HuH-7.5 (cell line): ENCODE results near the gene ELAVL1.
"Not testable (repeated sequence)": the region's sequence is repeated elsewhere in the genome, so short reads cannot be mapped to it uniquely, and the experiment has no call there.

Experiments
- DNase-seq: peaks from one replicate; pipeline ENCODE4 v3.0.0; 2011; ENCODE audit warnings: low spot score

ELAVL1 gene

GRCh38 chr19:8005534-8006256 is at the start of gene ELAVL1:
Gene ELAVL1 (minus strand): TSS chr19:8005641. CDS start chr19:7991815, 13,826 bp downstream.
- DNase-seq: peak; percentile 96

- no peak for DNase-seq
Measured at GRCh38 chr19:8054169-8054568, 48.7 kb upstream of the ELAVL1 start.

GRCh38 chr19:8052464-8052859 is 47.0 kb upstream of the ELAVL1 start, which contains the start of gene CCL25:
Gene CCL25 (plus strand): TSS chr19:8052760. CDS start chr19:8053050, 290 bp downstream.
- no peak for DNase-seq

- peak; percentile 88 for DNase-seq
Measured at GRCh38 chr19:8050274-8051096, 45.0 kb upstream of the ELAVL1 start.

- no peak for DNase-seq
Measured at GRCh38 chr19:8046569-8047165, 41.2 kb upstream of the ELAVL1 start.

GRCh38 chr19:8045872-8046568 is 40.6 kb upstream of the ELAVL1 start:
- no peak for DNase-seq

- DNase-seq: no peak
Measured at GRCh38 chr19:8044018-8044417, 38.6 kb upstream of the ELAVL1 start.

- DNase-seq: no peak
Measured at GRCh38 chr19:8042900-8043299, 37.5 kb upstream of the ELAVL1 start.

- no peak for DNase-seq
Measured at GRCh38 chr19:8041531-8041931, 36.1 kb upstream of the ELAVL1 start.

- no peak for DNase-seq
Measured at GRCh38 chr19:8039231-8039630, 33.8 kb upstream of the ELAVL1 start.

GRCh38 chr19:8038815-8039214 is 33.4 kb upstream of the ELAVL1 start:
- DNase-seq: no peak

GRCh38 chr19:8036434-8037099 is 31.1 kb upstream of the ELAVL1 start:
- DNase-seq: no peak

- no peak for DNase-seq
Measured at GRCh38 chr19:8034178-8034525, 28.7 kb upstream of the ELAVL1 start.

GRCh38 chr19:8033287-8034177 is 28.1 kb upstream of the ELAVL1 start:
- DNase-seq: not testable (repeated sequence)

- no peak for DNase-seq
Measured at GRCh38 chr19:8030960-8031359, 25.5 kb upstream of the ELAVL1 start.

GRCh38 chr19:8028951-8029491 is 23.6 kb upstream of the ELAVL1 start:
- no peak for DNase-seq

- no peak for DNase-seq
Measured at GRCh38 chr19:8025316-8025715, 19.9 kb upstream of the ELAVL1 start.

- DNase-seq: not testable (repeated sequence)
Measured at GRCh38 chr19:8024256-8024655, 18.8 kb upstream of the ELAVL1 start.

GRCh38 chr19:8023371-8023770 is 17.9 kb upstream of the ELAVL1 start:
- DNase-seq: no peak

- peak; percentile 71 for DNase-seq
Measured at GRCh38 chr19:8022275-8022674, 16.8 kb upstream of the ELAVL1 start.
